Sigmoid colon (tissue), 4 donors: Measurements from ENCODE around the gene SERPINA4.

ENCODE experiments used
- POLR2A ChIP-seq, 2 donors: fragments of 450-650 bp; IDR thresholded peaks; one replicate each; pipeline ENCODE4 v1.6.1; 2016; ENCODE audit warnings: antibody characterized with exemption in 2 of 2, mild to moderate bottlenecking in 2 of 2, moderate library complexity in 2 of 2
- POLR2AphosphoS5 ChIP-seq, 4 donors: sonication (generic); formaldehyde crosslinking; IDR thresholded peaks; one replicate each; pipeline ENCODE4 v1.6.1; 2017; ENCODE audit warnings: antibody characterized with exemption in 4 of 4
- TF ChIP-seq, protein P1 (sequence below), 4 experiments: fragments of 450-650 bp in 3 of 4; fragments of 200-600 bp in 1 of 4; IDR thresholded peaks; one replicate each; pipeline ENCODE4 v1.5.1; 2016 to 2019; ENCODE audit warnings: antibody characterized with exemption in 4 of 4, mild to moderate bottlenecking in 3 of 4, moderate library complexity in 2 of 4

DNA sequence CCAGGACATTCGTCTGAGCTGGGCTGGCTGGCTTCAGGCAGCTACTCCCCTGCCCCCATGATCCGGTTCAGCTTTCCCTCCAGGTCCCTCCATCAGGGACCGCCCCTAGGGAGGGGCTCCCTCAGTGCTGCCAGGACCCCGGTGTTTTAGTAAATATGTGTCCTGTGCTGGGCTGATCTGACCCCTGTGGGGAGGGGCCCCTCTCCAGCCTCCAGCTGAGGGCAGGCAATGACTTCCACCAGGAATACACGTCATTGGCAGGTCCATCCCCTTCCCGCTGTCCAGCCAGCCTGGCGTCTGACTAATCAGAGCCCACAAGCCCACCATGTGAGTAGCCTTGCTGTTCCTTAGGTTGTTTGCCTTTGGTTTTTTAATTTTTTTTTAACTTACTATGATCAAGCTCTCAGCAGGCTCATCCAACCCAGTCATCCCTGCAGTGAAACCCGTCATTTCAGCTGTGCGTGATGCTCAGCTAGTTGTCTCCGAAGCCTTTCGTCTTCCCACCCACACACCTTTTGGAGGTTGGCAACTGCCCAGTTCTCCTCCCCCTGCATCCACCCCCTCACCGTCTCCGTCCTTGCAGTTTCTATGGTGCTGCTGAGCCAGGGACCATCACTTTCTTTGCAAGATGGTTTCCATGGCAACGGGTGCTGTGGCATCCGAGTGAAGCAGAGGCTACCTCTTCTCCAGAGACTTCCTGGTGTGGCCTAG lies 16.0 kb upstream of the SERPINA4 start:
- no peak for TF ChIP-seq POLR2A (IDR thresholded peaks at IDR 0.05)
- TF ChIP-seq, protein P1, sequence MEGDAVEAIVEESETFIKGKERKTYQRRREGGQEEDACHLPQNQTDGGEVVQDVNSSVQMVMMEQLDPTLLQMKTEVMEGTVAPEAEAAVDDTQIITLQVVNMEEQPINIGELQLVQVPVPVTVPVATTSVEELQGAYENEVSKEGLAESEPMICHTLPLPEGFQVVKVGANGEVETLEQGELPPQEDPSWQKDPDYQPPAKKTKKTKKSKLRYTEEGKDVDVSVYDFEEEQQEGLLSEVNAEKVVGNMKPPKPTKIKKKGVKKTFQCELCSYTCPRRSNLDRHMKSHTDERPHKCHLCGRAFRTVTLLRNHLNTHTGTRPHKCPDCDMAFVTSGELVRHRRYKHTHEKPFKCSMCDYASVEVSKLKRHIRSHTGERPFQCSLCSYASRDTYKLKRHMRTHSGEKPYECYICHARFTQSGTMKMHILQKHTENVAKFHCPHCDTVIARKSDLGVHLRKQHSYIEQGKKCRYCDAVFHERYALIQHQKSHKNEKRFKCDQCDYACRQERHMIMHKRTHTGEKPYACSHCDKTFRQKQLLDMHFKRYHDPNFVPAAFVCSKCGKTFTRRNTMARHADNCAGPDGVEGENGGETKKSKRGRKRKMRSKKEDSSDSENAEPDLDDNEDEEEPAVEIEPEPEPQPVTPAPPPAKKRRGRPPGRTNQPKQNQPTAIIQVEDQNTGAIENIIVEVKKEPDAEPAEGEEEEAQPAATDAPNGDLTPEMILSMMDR (IDR thresholded peaks at IDR 0.05) = no peak
- TF ChIP-seq POLR2AphosphoS5 (IDR thresholded peaks at IDR 0.05) = no peak
